GM21723 (cell line): ENCODE measurements around the gene IGIP.
A peak's percentile ranks its signal among the peaks of the same experiment; 100 is the strongest.
"Not testable (repeated sequence)": the region's sequence is repeated elsewhere in the genome, so short reads cannot be mapped to it uniquely, and the experiment has no call there.

Experiments used
- ATAC-seq: cut with Tn5 transposase; IDR thresholded peaks from one replicate; pipeline ENCODE4 v1.9.1; 2021; ENCODE audit warnings: mild to moderate bottlenecking, moderate library complexity; ENCODE audit not compliant: unreplicated experiment

The IGIP gene

DNA sequence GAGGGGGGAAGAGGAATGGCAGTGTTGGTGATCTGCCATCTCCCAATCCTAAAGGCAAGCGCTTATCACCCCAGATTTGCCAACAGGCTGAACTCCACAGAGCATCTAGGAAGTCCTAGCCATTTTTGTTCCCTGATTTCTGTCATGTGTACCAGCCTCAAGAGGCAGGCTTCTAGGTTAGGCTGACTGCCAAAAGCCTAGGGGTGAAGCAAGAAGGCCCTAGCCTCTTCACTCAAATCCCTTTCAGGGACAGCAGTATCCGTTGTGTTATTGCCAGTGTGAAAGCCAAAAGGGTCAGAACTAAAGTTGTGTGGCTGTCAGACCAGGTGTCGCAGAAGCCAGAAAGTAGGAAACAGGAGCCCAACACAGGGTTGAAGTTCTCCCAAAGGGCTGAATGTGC, 14.7 kb downstream of the IGIP start:
- no peak for ATAC-seq

DNA sequence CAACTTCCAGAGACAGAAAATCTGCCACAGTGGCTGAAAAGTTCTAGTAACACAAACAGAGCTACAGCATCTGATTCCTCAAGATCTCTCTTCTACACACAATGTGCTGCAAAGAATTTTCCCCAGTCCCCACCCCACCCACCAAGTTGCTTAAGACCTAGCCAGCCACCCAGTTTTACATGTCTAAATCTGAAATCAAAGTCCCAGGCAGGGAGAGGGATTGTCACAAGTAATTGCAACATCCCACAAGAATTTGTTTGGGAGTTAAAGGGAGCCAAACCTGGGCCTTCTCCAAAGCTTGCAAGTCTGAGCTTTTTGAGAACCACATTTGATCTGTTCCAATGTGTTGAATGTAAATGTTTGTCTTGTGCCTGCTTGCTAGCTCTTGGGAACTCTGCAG, 15.5 kb downstream of the IGIP start:
- ATAC-seq, result no peak

DNA sequence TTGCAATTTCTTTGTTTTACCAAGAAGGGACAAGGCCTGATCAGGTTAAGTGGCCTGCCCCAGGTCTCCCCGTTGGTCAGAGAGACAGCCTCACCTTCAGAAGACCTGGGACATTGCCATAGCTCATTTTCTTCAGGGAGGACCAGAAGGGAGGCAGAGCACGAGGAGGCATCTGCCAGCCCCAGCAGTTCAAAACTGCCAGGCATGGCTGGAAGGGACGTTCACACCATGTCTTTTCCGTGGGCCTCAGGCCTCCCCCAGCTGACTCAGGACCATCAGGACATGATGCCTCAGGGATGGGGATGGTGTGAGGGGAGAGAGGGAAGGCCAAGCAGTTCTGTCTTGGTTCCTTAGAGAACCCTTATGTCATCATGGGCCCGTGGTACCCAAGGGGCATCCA, 16.5 kb downstream of the IGIP start:
- no peak for ATAC-seq

DNA sequence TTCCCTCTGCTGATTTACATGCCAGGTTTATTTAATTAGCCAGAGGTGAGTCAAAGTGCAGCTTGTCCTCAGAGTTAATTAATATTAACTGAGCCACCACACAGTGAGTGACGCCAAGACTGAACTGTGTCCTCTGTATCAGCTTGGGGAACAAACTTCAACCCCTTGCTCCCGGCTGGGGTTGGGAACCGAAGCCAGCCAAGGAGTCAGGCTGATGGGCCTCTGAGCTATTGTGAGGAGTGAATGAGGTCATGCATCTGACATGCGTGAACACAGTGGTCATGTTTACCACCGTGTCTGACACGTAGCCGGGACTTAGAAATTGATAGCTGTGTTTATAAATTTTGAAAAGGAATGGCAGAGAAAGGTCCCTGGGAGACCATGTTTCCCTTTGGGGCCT, 17.1 kb downstream of the IGIP start:
- no peak for ATAC-seq

DNA sequence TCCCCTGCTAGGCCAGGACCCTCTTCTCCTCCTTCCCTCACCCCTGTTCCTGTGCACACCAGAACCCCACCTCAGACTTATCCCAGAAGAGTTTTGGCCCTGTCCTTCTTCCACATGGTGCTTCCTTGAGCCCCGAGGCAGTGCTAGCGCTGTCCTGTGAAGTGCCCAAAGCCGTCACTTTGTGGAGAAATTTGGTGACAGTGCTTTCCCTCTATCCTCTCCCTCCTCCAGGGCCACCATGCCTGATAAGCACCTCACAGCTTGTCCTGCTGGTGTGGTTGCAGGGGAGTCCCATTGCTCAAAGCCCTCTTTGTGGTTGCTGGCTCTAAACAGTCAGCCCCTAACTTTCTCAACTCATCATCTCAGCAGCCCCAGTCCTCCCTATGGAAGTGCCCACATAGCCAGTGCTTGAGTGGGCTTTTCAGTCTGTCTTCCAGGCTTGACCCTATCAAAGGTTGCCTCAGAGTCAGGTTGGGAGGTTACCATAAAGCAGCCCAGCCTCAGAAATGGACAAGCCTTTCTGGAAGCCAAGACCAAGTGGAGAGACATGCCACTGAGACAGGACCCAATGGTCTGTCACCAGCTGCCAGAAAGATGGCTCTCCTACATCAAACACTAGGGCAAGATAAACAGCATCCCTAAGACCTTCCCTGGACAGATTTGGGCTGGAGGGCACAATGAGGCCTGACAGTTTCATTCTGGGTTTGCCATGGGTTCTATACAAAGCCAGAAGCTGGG, 18.0 kb downstream of the IGIP start:
- peak; percentile 19 for ATAC-seq

DNA sequence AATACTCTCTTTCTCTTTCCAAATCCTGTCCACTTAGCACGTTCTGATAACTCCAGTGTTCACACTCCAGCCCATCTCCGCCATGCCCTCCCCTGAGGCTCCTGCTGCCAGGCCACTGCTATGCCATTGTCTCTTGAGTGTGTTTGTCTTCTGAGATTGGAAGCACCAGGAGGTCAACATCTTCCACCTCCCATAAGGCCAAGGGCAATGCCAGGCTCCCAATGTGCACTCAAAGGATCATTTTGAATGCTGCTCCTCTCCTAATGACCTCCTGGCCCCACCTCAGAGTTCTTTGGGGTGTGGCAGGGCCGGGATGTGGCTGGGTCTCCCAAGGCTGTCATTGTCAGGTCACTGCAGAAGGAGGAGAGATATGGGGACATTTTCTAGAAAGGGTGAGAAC, 19.5 kb downstream of the IGIP start:
- ATAC-seq, result no peak

DNA sequence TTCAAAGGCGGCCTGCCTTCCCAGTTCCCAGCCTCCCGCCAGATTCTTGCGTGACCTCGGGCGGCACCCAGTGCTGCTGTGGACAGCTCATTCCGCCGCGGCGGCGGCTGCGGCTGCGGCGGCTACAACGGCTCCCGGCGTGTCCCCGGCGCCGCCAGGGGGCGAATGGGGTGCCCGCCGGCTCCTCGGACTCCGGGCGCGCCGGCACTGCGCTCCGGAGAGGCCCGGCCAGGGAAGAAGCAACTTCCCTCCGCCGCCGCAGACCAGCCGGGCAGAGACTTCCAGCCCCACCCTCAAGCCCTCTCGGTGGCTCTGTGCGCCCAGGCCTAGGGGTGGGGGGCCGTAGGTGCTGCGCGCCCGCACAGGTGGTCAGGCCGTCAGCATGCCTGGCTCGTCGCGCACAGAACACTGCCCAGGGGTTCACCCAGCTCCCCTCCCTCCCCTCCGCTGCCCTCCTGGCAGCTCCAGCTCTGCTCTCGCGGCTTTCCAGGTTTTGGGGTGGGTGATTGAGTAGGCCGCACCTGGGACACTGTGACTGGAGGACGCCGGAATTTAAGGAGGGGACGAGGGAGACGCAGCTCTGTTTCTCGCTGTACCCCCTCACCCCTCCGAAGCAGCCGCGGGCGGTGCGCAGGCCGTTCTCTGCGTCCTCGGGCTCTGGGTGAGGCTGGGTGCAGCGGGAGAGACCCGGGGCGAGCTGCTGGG, 20.2 kb downstream of the IGIP start:
- ATAC-seq, result peak; percentile 57

DNA sequence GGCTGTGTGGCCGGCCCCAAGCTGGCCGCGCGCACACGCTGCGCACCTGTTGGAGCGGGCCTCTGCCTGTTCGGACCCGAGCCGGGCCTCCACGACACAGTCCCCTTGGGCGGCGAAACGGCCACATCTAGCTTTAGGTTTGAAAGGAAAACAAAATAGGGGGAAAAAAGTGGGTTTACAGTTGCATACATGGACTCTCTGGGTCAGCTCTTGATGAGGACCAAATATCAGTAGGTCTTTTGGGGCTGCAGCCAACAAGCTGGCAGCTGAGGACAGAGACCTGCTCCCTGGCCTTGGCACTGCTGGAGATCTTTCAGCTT, 20.7 kb downstream of the IGIP start:
- no peak for ATAC-seq

DNA sequence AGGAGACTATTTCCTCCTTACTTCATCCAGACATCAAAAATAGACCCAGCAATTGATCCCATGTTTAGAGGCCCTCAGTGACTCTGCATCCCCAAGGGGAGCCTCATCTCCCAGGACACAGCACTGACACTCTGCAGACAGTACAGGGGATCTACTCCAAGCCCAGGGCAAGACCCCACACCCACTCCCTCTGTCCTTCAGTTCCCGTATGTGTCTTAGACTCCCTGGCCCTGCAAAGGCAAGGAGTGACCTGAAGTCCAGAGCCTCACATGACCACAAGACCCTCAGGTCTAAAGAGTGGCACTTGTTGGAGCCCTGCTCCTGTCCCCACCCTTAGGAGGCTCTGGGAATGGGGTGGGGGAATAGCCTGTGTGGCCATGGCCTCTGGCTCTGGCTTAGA, 21.7 kb downstream of the IGIP start:
- no peak for ATAC-seq

DNA sequence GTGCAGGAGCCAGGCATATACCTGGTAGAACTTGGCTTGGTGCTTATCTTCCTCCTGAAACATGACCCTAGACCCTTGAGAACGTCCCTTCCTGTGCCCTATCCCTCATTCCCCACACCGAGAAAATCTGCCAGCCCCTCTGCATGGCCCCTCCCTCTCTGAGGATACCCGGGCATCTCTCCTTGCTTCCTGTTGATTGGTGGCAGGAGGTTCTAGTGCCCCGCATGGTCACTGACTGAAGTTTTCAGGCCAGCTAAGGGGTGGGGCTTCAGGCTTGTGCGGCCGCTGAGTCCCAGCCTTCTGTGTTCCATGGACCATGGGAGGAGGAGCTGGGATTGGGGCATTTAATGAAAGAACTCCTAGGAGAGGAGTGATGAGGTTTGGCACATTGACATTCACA, 22.8 kb downstream of the IGIP start:
- ATAC-seq, result no peak

DNA sequence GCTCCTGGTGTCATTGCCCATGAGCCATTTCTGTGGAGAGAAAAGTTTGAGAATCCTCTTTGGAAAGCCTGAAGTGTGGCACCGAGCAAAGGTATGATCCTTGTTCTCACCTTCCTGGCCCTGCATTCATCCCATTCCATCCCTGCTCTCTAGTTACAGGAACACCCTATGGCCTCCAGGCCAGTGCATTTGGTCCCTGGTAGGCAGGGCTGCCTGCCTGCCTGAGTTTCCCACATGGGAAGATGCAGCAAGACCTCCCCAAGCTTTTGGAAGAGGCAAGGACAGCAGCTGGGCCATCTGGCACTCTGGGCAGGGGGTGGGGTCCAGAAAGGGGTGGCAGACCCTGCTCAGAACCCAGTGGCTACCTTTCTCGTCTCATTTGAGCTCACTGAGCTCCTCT, 24.5 kb downstream of the IGIP start:
- ATAC-seq, result no peak

DNA sequence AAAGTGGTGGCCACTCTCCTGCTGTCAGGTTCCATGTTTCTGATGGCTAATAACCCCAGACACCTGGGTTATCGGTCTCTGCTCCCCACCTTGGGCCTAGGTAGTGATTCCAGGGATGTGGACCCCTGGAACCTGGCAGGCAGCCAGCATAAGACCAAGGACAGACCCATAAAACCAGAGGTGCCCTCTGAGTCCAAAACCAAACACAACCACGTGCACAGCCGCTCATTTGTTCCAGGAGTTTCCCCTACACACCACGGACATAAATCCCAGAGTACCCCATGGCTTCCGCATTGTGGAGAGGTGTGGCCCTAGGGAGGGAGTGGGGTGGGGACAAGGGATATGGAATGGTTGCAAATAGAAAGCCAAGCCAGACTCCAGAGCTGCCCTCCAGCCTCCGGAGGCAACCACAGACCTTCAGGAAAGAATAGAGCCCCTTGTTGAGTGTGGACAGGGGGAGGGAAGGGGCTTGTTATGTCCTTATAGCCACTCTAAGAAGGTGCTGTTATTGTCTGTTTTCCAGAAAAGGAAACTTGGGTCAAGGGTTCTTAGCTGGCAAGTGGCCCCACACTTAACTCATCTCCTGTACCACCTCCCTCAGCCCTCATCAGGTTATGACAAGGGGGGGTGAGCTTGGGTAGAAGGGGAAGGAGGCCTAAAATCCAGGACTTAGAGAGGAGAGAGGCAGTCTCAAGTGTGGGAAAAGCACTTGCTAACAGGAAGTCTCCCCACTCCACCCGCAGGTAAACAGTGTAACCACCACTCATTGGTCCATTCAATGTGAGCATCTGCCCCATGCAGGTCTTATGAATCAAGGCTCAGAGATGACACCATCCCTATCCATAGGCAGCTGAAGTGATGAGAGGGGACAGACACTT, 25.6 kb downstream of the IGIP start:
- no peak for ATAC-seq

DNA sequence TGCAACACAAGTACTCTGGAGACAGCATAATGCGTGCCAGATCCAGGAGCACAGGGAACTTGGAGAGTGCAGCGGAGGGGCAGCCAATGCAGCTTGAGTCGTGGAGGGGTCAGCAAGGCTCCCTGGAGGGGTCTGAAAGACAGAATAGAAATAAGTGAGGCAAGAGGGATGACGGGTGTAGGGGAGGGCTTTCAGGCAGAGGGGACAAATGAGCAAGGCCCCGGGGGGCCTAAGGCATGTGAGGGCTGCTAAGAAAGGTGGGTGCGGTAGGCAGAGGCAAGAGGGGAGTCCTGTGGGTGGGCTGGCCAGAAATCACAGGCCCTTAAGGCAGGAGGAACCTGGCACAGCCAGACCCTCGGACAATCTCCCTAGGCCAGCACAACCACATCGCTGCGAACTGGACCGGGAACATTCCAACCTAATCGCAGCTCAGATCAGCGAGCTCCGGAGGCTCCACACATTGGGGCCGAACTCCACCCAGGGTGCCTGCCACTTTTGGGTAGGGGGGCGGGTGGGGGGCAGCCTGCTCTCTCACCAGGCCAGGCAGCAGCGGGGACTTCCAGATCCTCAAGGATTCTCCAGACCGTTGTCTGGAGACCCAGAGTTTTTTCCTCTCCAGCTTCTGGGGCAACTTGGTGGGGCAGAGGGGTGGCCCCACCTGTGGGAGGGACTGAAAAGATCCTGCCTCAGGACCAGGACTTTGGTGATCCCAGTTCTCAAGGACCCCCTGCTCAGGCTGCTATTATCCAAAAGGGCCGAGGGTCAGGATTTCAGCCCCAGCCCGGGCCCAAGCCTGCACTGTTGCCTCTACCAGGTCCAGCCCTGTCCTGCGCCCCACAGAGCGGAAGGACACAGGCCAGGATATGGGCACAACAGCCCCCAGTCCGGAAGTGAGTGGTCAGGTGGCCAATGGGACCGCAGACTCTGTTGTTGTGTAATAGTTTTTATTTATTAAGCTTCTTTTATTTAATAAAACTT, 26.6 kb downstream of the IGIP start:
- no peak for ATAC-seq

DNA sequence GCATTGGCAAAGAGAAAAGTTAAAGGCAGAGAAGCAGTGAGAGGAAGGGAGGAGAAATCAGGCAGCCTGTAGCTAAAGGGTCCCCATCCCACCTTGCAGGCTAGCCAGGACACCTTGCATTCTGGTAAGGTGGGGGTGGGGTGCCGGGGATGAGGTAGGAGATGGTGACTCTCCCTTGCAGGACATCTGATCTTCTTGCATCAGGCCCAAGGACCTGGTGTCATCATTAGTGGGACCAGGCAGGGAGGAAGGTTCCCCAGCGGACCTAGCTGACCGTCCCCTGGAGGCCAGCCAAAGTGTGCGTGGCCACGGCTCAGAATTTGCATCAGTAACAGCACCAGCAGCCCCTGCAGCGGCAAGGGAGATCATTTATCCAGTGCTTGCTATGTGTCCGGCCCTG, 27.5 kb downstream of the IGIP start:
- ATAC-seq, result no peak

DNA sequence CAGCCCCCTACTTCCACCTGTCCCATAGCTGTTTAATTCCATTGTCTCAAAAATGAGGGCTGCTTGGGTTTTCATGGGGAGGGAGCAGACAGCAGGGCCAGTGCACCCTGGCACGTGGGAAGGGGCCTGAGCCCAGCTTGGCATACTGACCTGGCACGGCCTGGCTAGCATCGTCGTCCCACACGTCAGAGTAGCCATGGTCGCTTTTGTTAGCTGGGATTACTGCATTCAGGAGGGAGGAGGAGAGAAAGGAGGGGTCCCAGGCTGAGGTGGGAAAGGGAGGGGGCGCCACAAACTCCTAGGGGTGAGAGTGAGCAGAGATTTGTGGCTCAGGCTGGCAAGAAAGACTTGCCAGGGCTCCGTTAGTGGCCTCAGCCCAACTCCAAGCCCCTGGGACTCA, 28.2 kb downstream of the IGIP start:
- no peak for ATAC-seq

DNA sequence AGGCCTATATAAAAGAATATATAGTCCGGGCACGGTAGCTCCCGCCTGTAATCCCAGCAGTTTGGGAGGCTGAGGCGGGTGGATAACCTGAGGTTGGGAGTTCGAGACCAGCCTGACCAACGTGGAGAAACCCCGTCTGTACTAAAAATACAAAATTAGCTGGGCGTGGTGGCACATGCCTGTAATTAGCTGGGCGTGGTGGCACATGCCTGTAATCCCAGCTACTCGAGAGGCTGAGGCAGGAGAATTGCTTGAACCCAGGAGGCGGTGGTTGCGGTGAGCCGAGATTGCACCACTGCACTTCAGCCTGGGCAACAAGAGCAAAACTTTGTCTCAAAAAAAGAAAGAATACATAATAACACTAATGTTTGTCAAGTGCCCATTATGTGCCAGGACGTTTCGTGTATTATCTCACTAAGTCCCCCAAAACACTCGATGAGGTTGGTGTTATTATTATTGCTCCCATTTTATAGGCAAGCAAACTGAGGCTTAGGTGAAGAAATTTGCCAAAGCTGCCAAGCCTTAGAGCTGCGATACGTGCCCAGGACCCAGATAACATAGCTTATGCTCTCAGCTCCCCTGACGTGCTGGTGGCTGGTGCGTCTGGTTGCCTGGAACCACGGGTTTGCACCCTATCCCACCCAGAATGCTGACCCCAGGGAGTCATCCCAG, 29.1 kb downstream of the IGIP start:
- ATAC-seq, result not testable (repeated sequence)

DNA sequence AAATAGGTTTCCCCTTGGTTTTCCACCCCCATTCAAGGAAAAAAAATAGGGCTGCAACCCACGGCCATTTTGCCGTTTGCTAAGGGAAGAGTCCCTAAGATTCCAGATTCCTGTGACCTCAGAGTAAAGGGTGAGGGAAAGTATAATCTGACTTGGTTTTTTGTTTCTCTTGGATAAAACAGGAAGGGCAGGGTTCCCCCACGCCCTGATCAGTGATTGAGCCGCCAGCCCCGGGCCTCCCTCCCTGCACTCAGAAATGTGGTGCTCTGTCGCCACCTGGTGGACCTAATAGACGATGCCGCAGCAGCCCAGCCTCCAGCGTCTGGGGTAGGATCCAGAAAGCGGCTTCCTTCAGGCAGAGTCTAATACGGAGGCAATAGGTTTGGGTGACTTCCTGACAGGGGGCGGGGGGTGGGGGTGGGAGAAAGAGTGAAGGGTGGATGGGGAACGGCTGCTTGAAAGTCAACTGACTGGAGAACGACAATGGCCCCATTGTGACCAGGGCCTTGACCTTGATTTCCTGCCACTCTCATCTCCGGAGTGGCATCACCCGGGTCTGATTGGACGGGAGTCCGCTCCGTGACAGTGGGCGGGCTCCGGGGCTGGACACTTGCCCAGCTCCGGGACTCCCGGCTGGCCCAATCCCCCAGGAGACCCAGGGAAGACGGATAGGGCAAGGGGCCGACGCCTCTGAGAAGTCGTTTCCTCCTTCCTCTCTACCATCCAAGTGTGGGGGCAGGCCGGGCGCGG, 31.5 kb downstream of the IGIP start:
- ATAC-seq, result peak; percentile 98

DNA sequence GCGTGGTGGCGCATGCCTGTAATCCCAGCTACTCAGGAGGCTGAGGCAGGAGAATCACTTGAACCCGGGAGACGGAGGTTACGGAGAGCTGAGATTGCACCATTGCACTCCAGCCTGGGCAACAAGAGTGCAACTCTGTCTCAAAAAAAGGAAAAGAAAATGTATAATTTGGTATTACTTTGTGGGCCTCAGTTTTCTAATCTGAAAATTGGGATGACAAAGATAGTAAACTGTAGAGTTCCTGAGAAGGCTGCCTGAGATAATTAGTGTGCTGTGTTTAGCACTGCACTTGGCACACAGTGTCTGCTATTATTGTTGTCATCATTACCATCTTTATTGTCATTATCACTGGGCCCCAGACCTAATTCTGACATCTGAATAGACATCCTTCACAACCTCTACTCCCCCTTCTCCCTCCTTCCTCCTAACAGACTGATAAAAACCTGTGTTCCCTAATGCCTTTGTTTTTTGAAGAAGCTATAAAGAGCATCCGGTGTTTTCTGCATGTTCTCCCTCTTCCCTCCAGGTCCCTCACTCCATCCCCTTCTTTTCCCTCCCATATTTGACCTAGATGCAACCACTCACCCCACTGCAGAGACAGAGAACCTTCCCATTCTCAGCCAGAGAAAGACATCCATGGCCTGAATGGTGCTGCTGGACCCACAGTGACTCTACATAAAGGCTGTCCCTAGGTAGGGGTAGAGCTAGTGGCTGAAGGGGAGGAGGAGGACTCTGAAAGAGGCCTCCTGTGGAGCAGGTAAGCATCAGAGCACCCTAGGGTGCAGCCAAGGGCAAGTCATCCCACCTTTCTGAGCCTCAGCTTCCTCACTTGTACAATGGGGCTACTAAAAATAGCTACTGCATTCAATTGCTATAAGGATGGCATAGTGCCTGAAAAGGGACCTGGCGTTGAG, 33.5 kb downstream of the IGIP start:
- ATAC-seq, result no peak
